ENCODE results near the gene TRIM67. TPM values are rescaled to one million over a fixed set of nuclear protein-coding genes. Genes with fewer than 3 reads are reported as not detected.
"Not testable (repeated sequence)": the region's sequence is repeated elsewhere in the genome, so short reads cannot be mapped to it uniquely, and the experiment has no call there.

Gene TRIM67
- total and polyA plus RNA-seq, 9 of the 15 experiments (the other 6 are each of a cell fraction or from before 2014, with no cell fraction given): 0.04 to 0.60 (median 0.31) TPM

- TF ChIP-seq ZNF407 (IDR thresholded peaks at IDR 0.05; ENCODE audit: low read depth) (no peak), E2F3 (CRISPR knock-in tag; IDR thresholded peaks at IDR 0.05) (no peak), FOXP1 (CRISPR knock-in tag; IDR thresholded peaks at IDR 0.05) (no peak), HDAC8 (tag; IDR thresholded peaks at IDR 0.05) (no peak), CTBP1 (IDR thresholded peaks at IDR 0.05; ENCODE audit: borderline replicate concordance) (no peak), ZHX1 (conservative IDR thresholded peaks at IDR 0.05; ENCODE audit: low read length) (no peak), KLF1 (tag; IDR thresholded peaks at IDR 0.05) (no peak)
Observed at GRCh38 chr1:231157311-231157710, 4.5 kb upstream of the TRIM67 start (continued).

- H4K20me1 ChIP-seq (replicated peaks; ENCODE audit: control insufficient read depth, insufficient read depth, low read length); H3K4me3 ChIP-seq; FAIRE-seq; ATAC-seq; CTCF ChIA-PET (ENCODE audit: low intra/inter-chr PET ratio); H3K27me3 ChIP-seq (ENCODE audit: control insufficient read depth in 2 of 2, insufficient read depth in 2 of 2, low read length in 2 of 2); in situ Hi-C loops (cut with MboI); H3K9me1 ChIP-seq (ENCODE audit: control insufficient read depth, insufficient read depth, low read length); H3K4me2 ChIP-seq (ENCODE audit: insufficient read depth, low read length); BruUV-seq (replicated peaks); H3K9me3 ChIP-seq (replicated peaks; ENCODE audit: control insufficient read depth, insufficient read depth, low read depth, low read length); H3K27ac ChIP-seq (ENCODE audit: extremely low read depth, low read depth, low read length); DNase-seq (ENCODE audit: extremely low read depth in 1 of 4, low spot score in 3 of 4); H3K79me2 ChIP-seq (ENCODE audit: control insufficient read depth, insufficient read depth, low read length); H3K36me3 ChIP-seq (ENCODE audit: control insufficient read depth, insufficient read depth, low read length); H2AFZ ChIP-seq (ENCODE audit: low read depth, low read length); H3K9ac ChIP-seq (ENCODE audit: insufficient read depth in 1 of 2, low read depth in 2 of 2, low read length in 2 of 2); intact Hi-C loops (cut with micrococcal nuclease): not testable (repeated sequence)
- POLR2A ChIA-PET: interaction anchor here (0.9 kb wide), 1 partner anchor 18 kb away, joined by 3 read pairs; no protein-coding TSS in a partner anchor
- H3K4me1 ChIP-seq (replicated peaks in 1 of 2; ENCODE audit: control insufficient read depth in 2 of 2, insufficient read depth in 2 of 2, low read length in 2 of 2): peaks cover 20 to 36% of the 10 kb centered on the region in 2 experiments
- WGBS (ENCODE audit: insufficient coverage, low coverage, missing lambda C conversion rate): 66% methylated on average over 7 of the region's 7 CpGs
Observed at GRCh38 chr1:231158141-231158540, 3.7 kb upstream of the TRIM67 start.

Data from K562 (cell line).